ENCODE measurements around the gene MIEN1.

The MIEN1 gene

GRCh38 chr17:39755554-39756379, 25.4 kb upstream of the MIEN1 start:
- Histone ChIP-seq H3K4me2 (ENCODE audit: low read length) (peak overlapping the region; percentile 92), H3K27ac (ENCODE audit: low read length) (peak overlapping the region; percentile 97), H3K9ac (ENCODE audit: low read length) (peak overlapping the region; percentile 99), H4K20me1 (ENCODE audit: insufficient read depth, low read length) (no peaks in the 10 kb centered on the region), H3K27me3 (ENCODE audit: low read depth, low read length) (no peaks in the 10 kb centered on the region), H3K9me3 (ENCODE audit: insufficient read depth, low read length) (no peaks in the 10 kb centered on the region; the same call in 1 of the 2 replicates), H3K36me3 (replicated peaks; ENCODE audit: low read depth, low read length) (peaks cover 12% of the 10 kb centered on the region), H3K4me1 (ENCODE audit: low read length) (peaks cover 64% of the 10 kb centered on the region), H3K79me2 (ENCODE audit: low read length) (peaks cover 32% of the 10 kb centered on the region), H3K4me3 (ENCODE audit: low read length) (peak overlapping the region; percentile 78), H2AFZ (ENCODE audit: low read depth, low read length) (no peak overlapping the region)
- TF ChIP-seq EZH2phosphoT487 (IDR thresholded peaks at IDR 0.05; ENCODE audit: low read depth) = no peak
- TF ChIP-seq CTCF (IDR thresholded peaks at IDR 0.05; ENCODE audit: low read depth, low read length) = no peak

GRCh38 chr17:39754958-39755553, 24.7 kb upstream of the MIEN1 start:
- H2AFZ ChIP-seq (ENCODE audit: low read depth, low read length) = no peak overlapping the region
- peaks cover 28% of the 10 kb centered on the region for H3K79me2 ChIP-seq (ENCODE audit: low read length)
- peaks cover 7% of the 10 kb centered on the region for H3K36me3 ChIP-seq (replicated peaks; ENCODE audit: low read depth, low read length)
- no peaks in the 10 kb centered on the region for H3K27me3 ChIP-seq (ENCODE audit: low read depth, low read length)
- no peaks in the 10 kb centered on the region for H4K20me1 ChIP-seq (ENCODE audit: insufficient read depth, low read length)
- peaks cover 64% of the 10 kb centered on the region for H3K4me1 ChIP-seq (ENCODE audit: low read length)
- H3K9ac ChIP-seq (ENCODE audit: low read length) = peak overlapping the region; percentile 99
- H3K4me2 ChIP-seq (ENCODE audit: low read length) = peak overlapping the region; percentile 92
- TF ChIP-seq CTCF (IDR thresholded peaks at IDR 0.05; ENCODE audit: low read depth, low read length) (no peak), EZH2phosphoT487 (IDR thresholded peaks at IDR 0.05; ENCODE audit: low read depth) (no peak)
- peak overlapping the region; percentile 97 for H3K27ac ChIP-seq (ENCODE audit: low read length)
- H3K4me3 ChIP-seq (ENCODE audit: low read length) = peak overlapping the region; percentile 78
- no peaks in the 10 kb centered on the region; the same call in 1 of the 2 replicates for H3K9me3 ChIP-seq (ENCODE audit: insufficient read depth, low read length)

GRCh38 chr17:39754161-39754957, 24.0 kb upstream of the MIEN1 start:
- TF ChIP-seq EZH2phosphoT487 (IDR thresholded peaks at IDR 0.05; ENCODE audit: low read depth) (no peak), CTCF (IDR thresholded peaks at IDR 0.05; ENCODE audit: low read depth, low read length) (peak; percentile 61)
- H3K4me2 ChIP-seq (ENCODE audit: low read length) = peak overlapping the region; percentile 92
- peaks cover 57% of the 10 kb centered on the region for H3K4me1 ChIP-seq (ENCODE audit: low read length)

More at GRCh38 chr17:39754161-39754957, 24.0 kb upstream of the MIEN1 start:
- H4K20me1 ChIP-seq (ENCODE audit: insufficient read depth, low read length) = no peaks in the 10 kb centered on the region
- peak overlapping the region; percentile 97 for H3K27ac ChIP-seq (ENCODE audit: low read length)
- peak overlapping the region; percentile 78 for H3K4me3 ChIP-seq (ENCODE audit: low read length)
- H3K9ac ChIP-seq (ENCODE audit: low read length) = peak overlapping the region; percentile 99
- peaks cover 23% of the 10 kb centered on the region for H3K79me2 ChIP-seq (ENCODE audit: low read length)
- H3K27me3 ChIP-seq (ENCODE audit: low read depth, low read length) = no peaks in the 10 kb centered on the region
- no peaks in the 10 kb centered on the region; the same call in 1 of the 2 replicates for H3K9me3 ChIP-seq (ENCODE audit: insufficient read depth, low read length)
- H3K36me3 ChIP-seq (replicated peaks; ENCODE audit: low read depth, low read length) = peaks cover 5% of the 10 kb centered on the region
- H2AFZ ChIP-seq (ENCODE audit: low read depth, low read length) = peak overlapping the region; percentile 44; the same call in 1 of the 2 replicates

Measured in OCI-LY3 (cell line).